ENCODE measurements around the gene REPIN1. TPM values are rescaled to one million over a fixed set of nuclear protein-coding genes. Genes with fewer than 3 reads are reported as not detected.

Gene REPIN1
- polyA plus RNA-seq, 1 of the 3 experiments (the other 2 are of a cell fraction) = 91.6 TPM

- Histone ChIP-seq H3K27ac (ENCODE audit: low read depth in 2 of 2, low read length in 1 of 2) (no peak overlapping the region), H3K9me2 (no peaks in the 10 kb centered on the region), H3K27me3 (ENCODE audit: insufficient read depth) (no peaks in the 10 kb centered on the region), H4K20me1 (ENCODE audit: insufficient read depth) (no peaks in the 10 kb centered on the region), H3K9ac (no peak overlapping the region), H3K4me2 (no peak overlapping the region), H3K79me2 (ENCODE audit: insufficient read depth) (no peaks in the 10 kb centered on the region), H3K9me3 (no peaks in the 10 kb centered on the region), H3F3A (replicated peaks; ENCODE audit: insufficient read depth) (no peaks in the 10 kb centered on the region), H3K4me1 (ENCODE audit: control insufficient read depth in 1 of 2, insufficient read depth in 2 of 2, low read depth in 1 of 2, low read length in 1 of 2) (no peaks in the 10 kb centered on the region), H3K4me3 (ENCODE audit: low read depth in 2 of 2, low read length in 1 of 2) (no peak overlapping the region), H3K36me3 (replicated peaks in 1 of 2; ENCODE audit: control insufficient read depth in 1 of 2, insufficient read depth in 2 of 2, low read length in 1 of 2) (no peaks in the 10 kb centered on the region), H2AFZ (ENCODE audit: low read depth) (no peak overlapping the region)
- 77% methylated on average over 9 of the region's 9 CpGs for WGBS (ENCODE audit: low lambda C conversion rate)
- DNase-seq = no peak
- TF ChIP-seq GATA2 (CRISPR knock-in tag; IDR thresholded peaks at IDR 0.05) (no peak), PBX3 (IDR thresholded peaks at IDR 0.05) (no peak), EP300 (IDR thresholded peaks at IDR 0.05; ENCODE audit: borderline replicate concordance in 1 of 2, low read depth in 1 of 2, low read length in 1 of 2) (no peak), MAX (IDR thresholded peaks at IDR 0.05; ENCODE audit: low read depth) (no peak), MXI1 (IDR thresholded peaks at IDR 0.05; ENCODE audit: low read depth, low read length) (no peak), RXRA (IDR thresholded peaks at IDR 0.05; ENCODE audit: borderline replicate concordance, low read depth) (no peak), USF1 (IDR thresholded peaks at IDR 0.05; ENCODE audit: borderline replicate concordance, low read depth) (no peak), CTCF (IDR thresholded peaks at IDR 0.05) (no peak), IRF3 (IDR thresholded peaks at IDR 0.05; ENCODE audit: low read depth, low read length) (no peak), NRF1 (IDR thresholded peaks at IDR 0.05; ENCODE audit: low read depth, low read length) (no peak), FOSL2 (IDR thresholded peaks at IDR 0.05; ENCODE audit: borderline replicate concordance, low read depth) (no peak), MEF2A (IDR thresholded peaks at IDR 0.05; ENCODE audit: borderline replicate concordance, low read depth) (no peak)
- POLR2A ChIA-PET = no interaction called here
- CTCF ChIA-PET = interaction anchor here (0.7 to 5.7 kb wide), 16 partner anchors 11 to 92 kb away, joined by 3 to 57 read pairs (median 4); partner anchors contain the start of genes RARRES2 and REPIN1
Measured at GRCh38 chr7:150357270-150357669, 11.4 kb upstream of the REPIN1 start.
